KMS-11 (cell line): ENCODE data around the gene RNF151.
A peak's percentile ranks its signal among the peaks of the same experiment; 100 is the strongest.

Experiments
- H2AFZ ChIP-seq: fragments of 200-600 bp; sonication (generic); 2 replicates; pipeline ENCODE4 v1.6.1; 2016; ENCODE audit warnings: antibody characterized with exemption, mixed run types, low read depth
- H3K27ac ChIP-seq: fragments of 200-600 bp; sonication (generic); 2 replicates; pipeline ENCODE4 v1.6.1; 2016; ENCODE audit warnings: mild to moderate bottlenecking, mixed run types
- H3K27me3 ChIP-seq: fragments of 200-600 bp; sonication (generic); 2 replicates; pipeline ENCODE4 v1.6.1; 2017; ENCODE audit warnings: mild to moderate bottlenecking, low read depth, mixed run types, moderate library complexity; ENCODE audit not compliant: insufficient read depth
- H3K36me3 ChIP-seq: fragments of 200-600 bp; sonication (generic); 2 replicates; pipeline ENCODE4 v1.6.1; 2017; ENCODE audit warnings: mild to moderate bottlenecking, mixed run types; ENCODE audit not compliant: insufficient read depth
- H3K4me1 ChIP-seq: fragments of 200-600 bp; sonication (generic); 2 replicates; pipeline ENCODE4 v1.6.1; 2016; ENCODE audit warnings: mild to moderate bottlenecking, low read depth, mixed run types; ENCODE audit not compliant: poor library complexity, severe bottlenecking
- H3K4me2 ChIP-seq: fragments of 200-600 bp; sonication (generic); 2 replicates; pipeline ENCODE4 v1.7.0; 2016; ENCODE audit warnings: mild to moderate bottlenecking, mixed run types
- H3K4me3 ChIP-seq: fragments of 200-600 bp; sonication (generic); IDR thresholded peaks from 2 replicates; pipeline ENCODE4 v1.6.1; 2017; ENCODE audit warnings: low read depth, low read length, mixed read lengths; ENCODE audit not compliant: insufficient read depth
- H3K79me2 ChIP-seq: fragments of 200-600 bp; sonication (generic); 2 replicates; pipeline ENCODE4 v1.6.1; 2016; ENCODE audit warnings: low read depth, mixed run types; ENCODE audit not compliant: insufficient read depth
- H3K9ac ChIP-seq: fragments of 200-600 bp; sonication (generic); 2 replicates; pipeline ENCODE4 v1.6.1; 2016; ENCODE audit warnings: mild to moderate bottlenecking, mixed run types
- H4K20me1 ChIP-seq: fragments of 200-600 bp; sonication (generic); 2 replicates; pipeline ENCODE4 v1.6.1; 2016; ENCODE audit warnings: mild to moderate bottlenecking, mixed run types; ENCODE audit not compliant: insufficient read depth
- CTCF ChIP-seq: fragments of 200-600 bp; sonication (generic); conservative IDR thresholded peaks from 2 replicates; pipeline ENCODE4 v1.6.1; 2017; ENCODE audit warnings: low read depth, mild to moderate bottlenecking, antibody characterized with exemption, low read length, moderate library complexity, mixed read lengths

RNF151 gene

GRCh38 chr16:1989209-1990100 lies 22.8 kb downstream of the RNF151 start, which contains the start of gene SYNGR3:
Gene SYNGR3, plus strand, starts transcription at chr16:1989970. Its CDS starts 133 bp downstream, at chr16:1990103.
- H2AFZ ChIP-seq: peak within 1 kb of the TSS; percentile 54

GRCh38 chr16:1990101-1990350 lies 23.4 kb downstream of the RNF151 start:
- Histone ChIP-seq H3K79me2 (no peaks in the 10 kb centered on the region), H3K36me3 (no peaks in the 10 kb centered on the region), H4K20me1 (no peaks in the 10 kb centered on the region), H3K27me3 (peaks cover 5% of the 10 kb centered on the region), H3K27ac (no peak overlapping the region), H3K4me3 (no peak overlapping the region), H3K4me1 (peaks cover 29% of the 10 kb centered on the region), H3K9ac (no peak overlapping the region), H2AFZ (no peak overlapping the region), H3K4me2 (peak overlapping the region; percentile 47; the same call in 1 of the 2 replicates)
- TF ChIP-seq CTCF: no peak

More at GRCh38 chr16:1989209-1990100, 22.8 kb downstream of the RNF151 start, which contains the start of gene SYNGR3:
- Histone ChIP-seq H3K9ac (no peak within 1 kb of the TSS), H3K4me2 (peak within 1 kb of the TSS; percentile 47), H3K4me3 (no peak within 1 kb of the TSS), H3K27me3 (peaks cover 5% of the 10 kb centered on the region), H4K20me1 (no peaks in the 10 kb centered on the region), H3K36me3 (no peaks in the 10 kb centered on the region), H3K4me1 (peaks cover 30% of the 10 kb centered on the region), H3K27ac (no peak within 1 kb of the TSS), H3K79me2 (no peaks in the 10 kb centered on the region)
- TF ChIP-seq CTCF: no peak

GRCh38 chr16:1990351-1991134 lies 23.9 kb downstream of the RNF151 start:
- TF ChIP-seq CTCF: no peak
- H3K36me3 ChIP-seq: no peaks in the 10 kb centered on the region
- H3K79me2 ChIP-seq: no peaks in the 10 kb centered on the region
- peaks cover 5% of the 10 kb centered on the region for H3K27me3 ChIP-seq
- H3K9ac ChIP-seq: no peak overlapping the region
- H3K27ac ChIP-seq: no peak overlapping the region
- H3K4me1 ChIP-seq: peaks cover 24% of the 10 kb centered on the region
- no peaks in the 10 kb centered on the region for H4K20me1 ChIP-seq
- peak overlapping the region; percentile 47 for H3K4me2 ChIP-seq
- peak overlapping the region; percentile 50 for H2AFZ ChIP-seq
- H3K4me3 ChIP-seq: no peak overlapping the region

GRCh38 chr16:1991135-1991551 lies 24.5 kb downstream of the RNF151 start:
- no peaks in the 10 kb centered on the region for H4K20me1 ChIP-seq
- no peak overlapping the region for H3K27ac ChIP-seq
- no peaks in the 10 kb centered on the region for H3K79me2 ChIP-seq
- H3K4me2 ChIP-seq: peak overlapping the region; percentile 47; the same call in 1 of the 2 replicates
- no peak for TF ChIP-seq CTCF
- no peak overlapping the region for H3K4me3 ChIP-seq
- H2AFZ ChIP-seq: no peak overlapping the region
- H3K36me3 ChIP-seq: no peaks in the 10 kb centered on the region
- no peak overlapping the region for H3K9ac ChIP-seq
- peaks cover 23% of the 10 kb centered on the region for H3K4me1 ChIP-seq
- peaks cover 5% of the 10 kb centered on the region for H3K27me3 ChIP-seq
